SU-DHL-6 (cell line): ENCODE measurements around the gene LACRT.

Source experiments
- H2AFZ ChIP-seq: fragments of 200-600 bp; sonication (generic); 2 replicates; pipeline ENCODE4 v1.6.1; 2014; ENCODE audit warnings: low read depth, mild to moderate bottlenecking, moderate library complexity, mixed read lengths, antibody characterized with exemption, low read length; ENCODE audit not compliant: severe bottlenecking
- H3F3A ChIP-seq: fragments of 200-600 bp; shearing (Covaris generic); 2 replicates; pipeline ENCODE4 v1.6.0; 2016; ENCODE audit warnings: antibody characterized with exemption, mild to moderate bottlenecking; ENCODE audit not compliant: insufficient read depth
- H3K27ac ChIP-seq: fragments of 200-600 bp; sonication (generic); 2 replicates; pipeline ENCODE4 v1.5.1; 2016; ENCODE audit warnings: low read depth, mild to moderate bottlenecking, low read length, moderate library complexity, mixed read lengths
- H3K27me3 ChIP-seq: fragments of 200-600 bp; sonication (generic), shearing (Covaris generic); 2 replicates; pipeline ENCODE4 v1.6.0; 2014; ENCODE audit warnings: mild to moderate bottlenecking, low read length
- H3K36me3 ChIP-seq: fragments of 200-600 bp; sonication (generic); 2 replicates; pipeline ENCODE4 v1.6.1; 2014; ENCODE audit warnings: mild to moderate bottlenecking, low read length, mixed read lengths
- H3K4me2 ChIP-seq: fragments of 300-600, 200-600 bp; shearing (Covaris generic), sonication (generic); 2 replicates; pipeline ENCODE4 v1.6.0; 2014; ENCODE audit warnings: low read length, low read depth, mild to moderate bottlenecking; ENCODE audit not compliant: poor library complexity, severe bottlenecking
- H3K4me3 ChIP-seq: fragments of 200-600 bp; sonication (generic); 2 replicates; pipeline ENCODE4 v1.5.1; 2014; ENCODE audit warnings: antibody characterized with exemption, low read length, mild to moderate bottlenecking, mixed read lengths; ENCODE audit not compliant: insufficient read depth, poor library complexity, severe bottlenecking
- H3K79me2 ChIP-seq: fragments of 200-600 bp; sonication (generic); 2 replicates; pipeline ENCODE4 v1.6.1; 2014; ENCODE audit warnings: mild to moderate bottlenecking, low read length, moderate library complexity; ENCODE audit not compliant: insufficient read depth
- H3K9ac ChIP-seq: fragments of 200-600 bp; sonication (generic); 2 replicates; pipeline ENCODE4 v1.7.0; 2014; ENCODE audit warnings: mild to moderate bottlenecking, low read length
- H3K9me2 ChIP-seq: fragments of 200-600 bp; sonication (generic); replicated peaks from 2 replicates; pipeline ENCODE4 v1.6.1; 2014; ENCODE audit warnings: low read length; ENCODE audit not compliant: insufficient read depth
- H3K9me3 ChIP-seq: fragments of 200-600 bp; sonication (generic); 2 replicates; pipeline ENCODE4 v1.6.1; 2014; ENCODE audit warnings: low read length, mixed read lengths; ENCODE audit not compliant: insufficient read depth
- H4K20me1 ChIP-seq: fragments of 200-600 bp; sonication (generic); 2 replicates; pipeline ENCODE4 v1.6.1; 2014; ENCODE audit warnings: low read depth, mild to moderate bottlenecking, antibody characterized with exemption, low read length, moderate library complexity, mixed read lengths
- EZH2phosphoT487 ChIP-seq: fragments of 200-600 bp; sonication (generic), shearing (Covaris generic); conservative IDR thresholded peaks from 2 replicates; pipeline ENCODE4 v1.6.1; 2018; ENCODE audit warnings: mild to moderate bottlenecking, antibody characterized with exemption, low read length, moderate library complexity, mixed read lengths
- TF ChIP-seq, protein P1 (sequence below): fragments of 200-600 bp; sonication (generic); IDR thresholded peaks from one replicate; pipeline ENCODE4 v1.5.1; 2017; ENCODE audit warnings: antibody characterized with exemption, mild to moderate bottlenecking, low read length, moderate library complexity; ENCODE audit not compliant: insufficient read depth, poor library complexity, severe bottlenecking

The LACRT gene

GRCh38 chr12:54663603-54664002 is 28.9 kb upstream of the LACRT start:
- H3K36me3 ChIP-seq: no peaks in the 10 kb centered on the region

GRCh38 chr12:54662026-54662425 is 27.3 kb upstream of the LACRT start:
- TF ChIP-seq EZH2phosphoT487: no peak
- TF ChIP-seq, protein P1, sequence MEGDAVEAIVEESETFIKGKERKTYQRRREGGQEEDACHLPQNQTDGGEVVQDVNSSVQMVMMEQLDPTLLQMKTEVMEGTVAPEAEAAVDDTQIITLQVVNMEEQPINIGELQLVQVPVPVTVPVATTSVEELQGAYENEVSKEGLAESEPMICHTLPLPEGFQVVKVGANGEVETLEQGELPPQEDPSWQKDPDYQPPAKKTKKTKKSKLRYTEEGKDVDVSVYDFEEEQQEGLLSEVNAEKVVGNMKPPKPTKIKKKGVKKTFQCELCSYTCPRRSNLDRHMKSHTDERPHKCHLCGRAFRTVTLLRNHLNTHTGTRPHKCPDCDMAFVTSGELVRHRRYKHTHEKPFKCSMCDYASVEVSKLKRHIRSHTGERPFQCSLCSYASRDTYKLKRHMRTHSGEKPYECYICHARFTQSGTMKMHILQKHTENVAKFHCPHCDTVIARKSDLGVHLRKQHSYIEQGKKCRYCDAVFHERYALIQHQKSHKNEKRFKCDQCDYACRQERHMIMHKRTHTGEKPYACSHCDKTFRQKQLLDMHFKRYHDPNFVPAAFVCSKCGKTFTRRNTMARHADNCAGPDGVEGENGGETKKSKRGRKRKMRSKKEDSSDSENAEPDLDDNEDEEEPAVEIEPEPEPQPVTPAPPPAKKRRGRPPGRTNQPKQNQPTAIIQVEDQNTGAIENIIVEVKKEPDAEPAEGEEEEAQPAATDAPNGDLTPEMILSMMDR: no peak
- no peak overlapping the region for H3K4me2 ChIP-seq
- H3K27me3 ChIP-seq: no peaks in the 10 kb centered on the region
- no peaks in the 10 kb centered on the region for H3K79me2 ChIP-seq
- H4K20me1 ChIP-seq: no peaks in the 10 kb centered on the region
- H2AFZ ChIP-seq: no peak overlapping the region
- H3K9me3 ChIP-seq: no peaks in the 10 kb centered on the region
- no peaks in the 10 kb centered on the region for H3F3A ChIP-seq
- no peak overlapping the region for H3K9ac ChIP-seq
- no peak overlapping the region for H3K4me3 ChIP-seq
- H3K36me3 ChIP-seq: no peaks in the 10 kb centered on the region
- no peaks in the 10 kb centered on the region for H3K9me2 ChIP-seq
- no peak overlapping the region for H3K27ac ChIP-seq

More at GRCh38 chr12:54663603-54664002, 28.9 kb upstream of the LACRT start:
- Histone ChIP-seq H2AFZ (no peak overlapping the region), H3K4me2 (no peak overlapping the region), H3K9ac (no peak overlapping the region), H3K27me3 (no peaks in the 10 kb centered on the region), H3K9me3 (no peaks in the 10 kb centered on the region), H3K9me2 (no peaks in the 10 kb centered on the region), H3K27ac (no peak overlapping the region), H3F3A (no peaks in the 10 kb centered on the region), H4K20me1 (no peaks in the 10 kb centered on the region), H3K79me2 (no peaks in the 10 kb centered on the region), H3K4me3 (no peak overlapping the region)
- TF ChIP-seq, protein P1: no peak
- TF ChIP-seq EZH2phosphoT487: no peak

GRCh38 chr12:54661048-54661447 is 26.4 kb upstream of the LACRT start:
- Histone ChIP-seq H2AFZ (no peak overlapping the region), H3K9ac (no peak overlapping the region)
- TF ChIP-seq, protein P1: no peak
- TF ChIP-seq EZH2phosphoT487: no peak

More at GRCh38 chr12:54661048-54661447, 26.4 kb upstream of the LACRT start:
- Histone ChIP-seq H4K20me1 (no peaks in the 10 kb centered on the region), H3K4me2 (no peak overlapping the region), H3K4me3 (no peak overlapping the region), H3K79me2 (no peaks in the 10 kb centered on the region), H3K36me3 (no peaks in the 10 kb centered on the region), H3K27me3 (no peaks in the 10 kb centered on the region), H3F3A (no peaks in the 10 kb centered on the region), H3K9me3 (no peaks in the 10 kb centered on the region), H3K27ac (no peak overlapping the region), H3K9me2 (no peaks in the 10 kb centered on the region)
